ENCODE results near the gene MLLT1. TPM values are rescaled to one million over a fixed set of nuclear protein-coding genes. Genes with fewer than 3 reads are reported as not detected.
"Not testable (repeated sequence)": the region's sequence is repeated elsewhere in the genome, so short reads cannot be mapped to it uniquely, and the experiment has no call there.

The MLLT1 gene
- total and polyA plus RNA-seq, 10 donors, result 10.1 to 57.2 (median 25.1) TPM

DNA sequence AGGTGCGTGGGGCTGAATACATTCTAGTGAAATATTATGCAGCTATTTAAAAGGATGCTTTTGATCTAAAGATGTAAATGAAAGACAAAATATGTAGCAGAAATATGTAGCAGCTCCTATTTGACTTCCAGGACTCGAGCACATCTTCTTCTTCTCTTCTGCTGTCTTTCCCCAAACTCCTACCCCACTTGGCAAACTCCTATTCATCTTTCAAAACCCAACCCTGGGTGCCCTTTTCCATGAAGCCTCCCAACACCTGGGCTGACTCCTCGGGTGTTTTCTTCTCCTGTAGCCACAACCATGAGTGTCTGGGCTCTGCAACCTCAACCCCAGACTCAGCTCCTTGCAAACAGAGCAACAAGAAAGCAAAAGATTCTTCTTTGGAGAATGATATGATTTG lies 42.5 kb upstream of the MLLT1 start:
- no peak for DNase-seq
- Histone ChIP-seq H3K9me3 (no peaks in the 10 kb centered on the region), H3K4me3 (no peak overlapping the region), H3K27ac (no peak overlapping the region), H3K4me1 (no peaks in the 10 kb centered on the region), H3K36me3 (no peaks in the 10 kb centered on the region), H3K27me3 (replicated peaks in 1 of 7) (peaks cover 0 to 24% (median 4%) of the 10 kb centered on the region in 7 donors)
- 54 to 64% (median 60%) methylated on average over 3 of the region's 3 CpGs for WGBS, 5 donors
- TF ChIP-seq POLR2AphosphoS5 (IDR thresholded peaks at IDR 0.05), result no peak
- TF ChIP-seq POLR2A (IDR thresholded peaks at IDR 0.05), result no peak
- TF ChIP-seq, protein P1, sequence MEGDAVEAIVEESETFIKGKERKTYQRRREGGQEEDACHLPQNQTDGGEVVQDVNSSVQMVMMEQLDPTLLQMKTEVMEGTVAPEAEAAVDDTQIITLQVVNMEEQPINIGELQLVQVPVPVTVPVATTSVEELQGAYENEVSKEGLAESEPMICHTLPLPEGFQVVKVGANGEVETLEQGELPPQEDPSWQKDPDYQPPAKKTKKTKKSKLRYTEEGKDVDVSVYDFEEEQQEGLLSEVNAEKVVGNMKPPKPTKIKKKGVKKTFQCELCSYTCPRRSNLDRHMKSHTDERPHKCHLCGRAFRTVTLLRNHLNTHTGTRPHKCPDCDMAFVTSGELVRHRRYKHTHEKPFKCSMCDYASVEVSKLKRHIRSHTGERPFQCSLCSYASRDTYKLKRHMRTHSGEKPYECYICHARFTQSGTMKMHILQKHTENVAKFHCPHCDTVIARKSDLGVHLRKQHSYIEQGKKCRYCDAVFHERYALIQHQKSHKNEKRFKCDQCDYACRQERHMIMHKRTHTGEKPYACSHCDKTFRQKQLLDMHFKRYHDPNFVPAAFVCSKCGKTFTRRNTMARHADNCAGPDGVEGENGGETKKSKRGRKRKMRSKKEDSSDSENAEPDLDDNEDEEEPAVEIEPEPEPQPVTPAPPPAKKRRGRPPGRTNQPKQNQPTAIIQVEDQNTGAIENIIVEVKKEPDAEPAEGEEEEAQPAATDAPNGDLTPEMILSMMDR (IDR thresholded peaks at IDR 0.05 in 8 of 11, conservative IDR thresholded peaks at IDR 0.05 in 3 of 11), result no peak
- intact Hi-C loops (cut with DNase I; ENCODE audit: low total_unique reads), result no loop called here

DNA sequence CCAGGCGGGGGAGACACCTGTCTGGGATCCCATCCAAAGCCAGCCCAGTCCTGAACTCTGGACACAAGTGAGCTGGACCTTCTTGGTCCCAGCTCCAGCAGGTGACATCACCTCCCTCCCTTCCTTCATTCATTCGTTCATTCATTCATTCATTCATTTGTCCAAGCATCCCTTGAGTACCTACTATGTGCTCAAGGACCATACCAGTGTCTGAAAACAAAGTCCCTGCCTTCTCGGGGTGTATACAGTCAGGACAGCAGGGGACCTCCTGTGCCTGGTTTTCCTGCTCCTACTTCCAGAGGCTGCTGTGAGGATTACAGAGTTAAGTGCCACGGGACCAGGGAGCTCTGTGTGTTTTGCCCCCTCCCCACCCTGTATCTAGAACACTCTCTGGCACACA lies 39.6 kb upstream of the MLLT1 start:
- no peak overlapping the region for H3K4me3 ChIP-seq
- WGBS, 5 donors, result 38 to 47% (median 44%) methylated on average over 4 of the region's 4 CpGs
- H3K27ac ChIP-seq, result no peak overlapping the region
- intact Hi-C loops (cut with DNase I; ENCODE audit: low total_unique reads), result no loop called here
- no peak for DNase-seq
- TF ChIP-seq POLR2A (IDR thresholded peaks at IDR 0.05) (no peak), POLR2AphosphoS5 (IDR thresholded peaks at IDR 0.05) (no peak)
- TF ChIP-seq, protein P1 (IDR thresholded peaks at IDR 0.05 in 8 of 11, conservative IDR thresholded peaks at IDR 0.05 in 3 of 11), result no peak
- peaks cover 0 to 2% (median 0%) of the 10 kb centered on the region in 8 donors for H3K9me3 ChIP-seq
- H3K36me3 ChIP-seq, result no peaks in the 10 kb centered on the region
- H3K27me3 ChIP-seq (replicated peaks in 1 of 7), result peaks cover 0 to 24% (median 4%) of the 10 kb centered on the region in 7 donors
- no peaks in the 10 kb centered on the region for H3K4me1 ChIP-seq

DNA sequence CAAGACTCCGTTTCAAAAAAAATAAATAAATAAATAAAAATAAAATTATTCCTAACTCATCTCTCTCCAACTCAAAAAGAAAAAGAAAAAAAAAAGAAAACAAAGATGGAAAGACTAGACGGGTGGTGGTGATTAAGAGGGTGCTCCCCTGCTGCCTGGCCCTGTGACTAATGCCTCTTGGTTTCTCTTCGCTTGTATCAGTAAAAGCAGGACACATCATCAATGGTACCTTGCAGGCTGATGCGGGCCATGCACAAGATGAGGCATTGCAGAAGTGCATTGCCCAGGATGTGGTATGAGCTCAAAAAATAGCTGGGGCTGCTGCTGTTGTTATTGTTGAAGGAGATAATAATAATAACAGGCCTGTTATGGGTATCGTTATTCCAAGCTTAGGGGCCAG lies 39.0 kb upstream of the MLLT1 start:
- intact Hi-C loops (cut with DNase I; ENCODE audit: low total_unique reads), result no loop called here
- no peak for DNase-seq
- Histone ChIP-seq H3K4me3 (no peak overlapping the region), H3K27ac (no peak overlapping the region), H3K4me1 (no peaks in the 10 kb centered on the region), H3K9me3 (peaks cover 0 to 8% (median 4%) of the 10 kb centered on the region in 8 donors), H3K27me3 (replicated peaks in 1 of 7) (peaks cover 0 to 24% (median 4%) of the 10 kb centered on the region in 7 donors), H3K36me3 (no peaks in the 10 kb centered on the region)
- WGBS, 5 donors, result 76 to 88% (median 79%) methylated on average over 5 of the region's 5 CpGs
- TF ChIP-seq POLR2A (IDR thresholded peaks at IDR 0.05) (no peak), POLR2AphosphoS5 (IDR thresholded peaks at IDR 0.05) (no peak)
- TF ChIP-seq, protein P1 (IDR thresholded peaks at IDR 0.05 in 8 of 11, conservative IDR thresholded peaks at IDR 0.05 in 3 of 11), result no peak

DNA sequence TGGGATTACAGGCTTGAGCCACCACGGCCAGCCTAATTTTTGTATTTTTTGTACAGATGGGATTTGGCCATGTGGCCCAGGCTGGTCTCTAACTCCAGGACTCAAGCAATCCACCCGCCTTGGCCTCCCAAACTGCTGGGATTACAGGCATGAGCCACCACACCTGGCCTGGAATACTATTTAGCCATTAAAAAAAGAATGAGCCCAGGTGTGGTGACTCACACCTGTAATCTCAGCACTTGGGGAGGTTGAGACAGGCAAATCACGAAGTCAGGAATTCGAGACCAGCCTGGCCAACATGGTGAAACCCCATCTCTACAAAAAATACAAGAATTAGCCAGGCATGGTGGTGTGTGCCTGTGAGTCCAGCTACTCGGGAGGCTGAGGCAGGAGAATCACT lies 35.9 kb upstream of the MLLT1 start:
- H3K36me3 ChIP-seq; H3K4me3 ChIP-seq; DNase-seq; H3K4me1 ChIP-seq; intact Hi-C loops (cut with DNase I; ENCODE audit: low total_unique reads); H3K27ac ChIP-seq: not testable (repeated sequence)
- Histone ChIP-seq H3K27me3 (replicated peaks in 1 of 7) (peaks cover 0 to 29% (median 0%) of the 10 kb centered on the region in 7 donors), H3K9me3 (peaks cover 0 to 18% (median 13%) of the 10 kb centered on the region in 8 donors)
- WGBS, 5 donors, result 80 to 85% (median 82%) methylated on average over 5 of the region's 5 CpGs
